HepG2 (cell line): ENCODE data around the gene KAT6B. TPM values are rescaled to one million over a fixed set of nuclear protein-coding genes. Genes with fewer than 3 reads are reported as not detected.

Experiments used
- ARHGAP35 ChIP-seq: sonication (generic); formaldehyde crosslinking; IDR thresholded peaks from 2 replicates; pipeline ENCODE4 v1.9.0; 2022; ENCODE audit warnings: mild to moderate bottlenecking, inconsistent platforms, moderate library complexity, missing genetic modification reagents, borderline replicate concordance
- ARNTL ChIP-seq: sonication (generic); formaldehyde crosslinking; IDR thresholded peaks from 2 replicates; pipeline ENCODE4 v1.4.0; 2020; ENCODE audit warnings: mild to moderate bottlenecking, missing genetic modification reagents
- MAZ ChIP-seq, 2 experiments: sonication (generic) in 1 of 2; formaldehyde crosslinking in 1 of 2; IDR thresholded peaks; 2 replicates each; pipeline versions ENCODE4 v1.5.0 to v1.6.1; 2012 to 2020; ENCODE audit warnings: low read depth in 2 of 2, mild to moderate bottlenecking in 2 of 2, borderline replicate concordance in 1 of 2, improper control_type of control experiment in 1 of 2, low read length in 1 of 2, missing genetic modification reagents in 1 of 2, moderate library complexity in 1 of 2
- NFATC3 ChIP-seq: sonication (generic); formaldehyde crosslinking; IDR thresholded peaks from 2 replicates; pipeline ENCODE4 v1.5.1; 2020; ENCODE audit warnings: mild to moderate bottlenecking, missing genetic modification reagents
- NKX3-1 ChIP-seq: sonication (generic); formaldehyde crosslinking; IDR thresholded peaks from 2 replicates; pipeline ENCODE4 v1.5.0; 2020; ENCODE audit warnings: missing genetic modification reagents
- ZNF709 ChIP-seq: sonication (generic); formaldehyde crosslinking; IDR thresholded peaks from 2 replicates; pipeline ENCODE4 v1.5.0; 2020; ENCODE audit warnings: mild to moderate bottlenecking, missing genetic modification reagents
- polyA plus RNA-seq, 8 experiments: library from polyadenylated mRNA; depleted of rRNA in 3 of 8; stranded (reverse) in 7 of 8; unstranded in 1 of 8; fragments of >200 nt; fragmentation: Illumina TruSeq in 4 of 8; extraction: Trizol in 4 of 8; gene quantifications; 2 replicates each; pipeline versions ENCODE4 v1.2.1 to v1.2.3, GENCODE V29; 2011 to 2016; ENCODE audit warnings: low read depth in 4 of 8, missing spikeins in 1 of 8, mixed read lengths in 1 of 8; ENCODE audit not compliant: insufficient read depth in 1 of 8
- total RNA-seq, 5 experiments: library from RNA; depleted of rRNA; stranded (reverse); fragments of >200 nt; fragmentation: Illumina TruSeq; extraction: Trizol; gene quantifications; 2 replicates each; pipeline ENCODE4 v1.2.3, GENCODE V29; 2016; ENCODE audit warnings: low read depth in 1 of 5
- TF ChIP-seq, protein P1 (sequence below): sonication (generic); formaldehyde crosslinking; IDR thresholded peaks from 2 replicates; pipeline ENCODE4 v1.4.0; 2020; ENCODE audit warnings: missing genetic modification reagents
- TF ChIP-seq, protein P2 (sequence below): sonication (generic); formaldehyde crosslinking; IDR thresholded peaks from 2 replicates; pipeline ENCODE4 v1.9.0; 2022; ENCODE audit warnings: low read depth, missing genetic modification reagents
- TF ChIP-seq, protein P3 (sequence below): sonication (generic); formaldehyde crosslinking; IDR thresholded peaks from 2 replicates; pipeline ENCODE4 v1.4.0; 2020; ENCODE audit warnings: missing genetic modification reagents
- TF ChIP-seq, protein P4 (sequence below): sonication (generic); formaldehyde crosslinking; IDR thresholded peaks from 2 replicates; pipeline ENCODE4 v1.8.1; 2022; ENCODE audit warnings: mild to moderate bottlenecking, missing genetic modification reagents
- TF ChIP-seq, protein P5 (sequence below): sonication (generic); formaldehyde crosslinking; IDR thresholded peaks from 2 replicates; pipeline ENCODE4 v1.4.0; 2020; ENCODE audit warnings: missing genetic modification reagents

Gene KAT6B
- total and polyA plus RNA-seq, 2 of the 13 experiments (the other 11 are each of a cell fraction or from before 2014, with no cell fraction given), result 3.0 to 9.5 TPM

DNA sequence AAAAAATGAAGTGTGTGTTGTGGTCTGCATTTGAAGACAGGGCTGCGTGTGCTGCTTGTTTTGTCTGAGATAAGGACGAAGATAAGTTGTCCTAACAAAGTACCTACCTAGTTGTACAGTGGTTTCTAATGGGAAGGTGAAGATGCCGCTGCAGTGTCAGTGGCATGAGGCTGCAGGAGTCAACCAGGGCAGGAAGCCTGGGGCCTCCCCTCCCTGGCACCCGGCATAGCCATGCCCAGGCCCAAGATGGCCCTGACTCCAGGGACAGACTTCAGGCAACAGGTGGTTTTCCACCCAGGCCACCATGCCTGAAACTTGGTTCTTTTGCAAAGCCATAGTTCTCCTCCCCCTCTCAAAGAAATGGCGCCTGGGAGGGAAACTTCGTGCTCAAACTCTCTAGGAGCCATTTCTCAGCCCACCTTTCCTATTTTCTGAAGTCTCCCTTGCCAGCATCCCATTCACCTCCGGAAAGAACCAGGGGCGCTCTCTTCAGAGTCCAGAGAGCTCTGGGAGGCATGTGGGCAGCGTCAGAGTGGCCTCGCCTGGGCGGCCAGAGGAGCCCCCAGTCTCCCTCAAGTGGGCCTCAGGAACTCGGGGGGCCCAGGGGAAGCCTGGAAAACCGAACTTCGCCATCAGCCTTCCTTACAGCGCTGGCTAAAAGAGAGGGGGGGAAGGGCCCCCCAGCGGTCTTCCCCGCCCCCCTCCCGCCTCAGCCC, 2.1 kb upstream of the KAT6B start (continued):
- TF ChIP-seq NFATC3 (CRISPR knock-in tag) (no peak), MAZ (IDR thresholded peaks at IDR 0.05; ENCODE audit: borderline replicate concordance, low read depth, low read length) (no peak), MAZ (CRISPR knock-in tag; IDR thresholded peaks at IDR 0.05; ENCODE audit: low read depth) (peak; percentile 17; the same call in 1 of the 2 replicates), ARNTL (no peak), ZNF709 (peak; percentile 47; the same call in 1 of the 2 replicates), NKX3-1 (no peak), ARHGAP35 (CRISPR knock-in tag) (no peak)
- TF ChIP-seq, protein P1, sequence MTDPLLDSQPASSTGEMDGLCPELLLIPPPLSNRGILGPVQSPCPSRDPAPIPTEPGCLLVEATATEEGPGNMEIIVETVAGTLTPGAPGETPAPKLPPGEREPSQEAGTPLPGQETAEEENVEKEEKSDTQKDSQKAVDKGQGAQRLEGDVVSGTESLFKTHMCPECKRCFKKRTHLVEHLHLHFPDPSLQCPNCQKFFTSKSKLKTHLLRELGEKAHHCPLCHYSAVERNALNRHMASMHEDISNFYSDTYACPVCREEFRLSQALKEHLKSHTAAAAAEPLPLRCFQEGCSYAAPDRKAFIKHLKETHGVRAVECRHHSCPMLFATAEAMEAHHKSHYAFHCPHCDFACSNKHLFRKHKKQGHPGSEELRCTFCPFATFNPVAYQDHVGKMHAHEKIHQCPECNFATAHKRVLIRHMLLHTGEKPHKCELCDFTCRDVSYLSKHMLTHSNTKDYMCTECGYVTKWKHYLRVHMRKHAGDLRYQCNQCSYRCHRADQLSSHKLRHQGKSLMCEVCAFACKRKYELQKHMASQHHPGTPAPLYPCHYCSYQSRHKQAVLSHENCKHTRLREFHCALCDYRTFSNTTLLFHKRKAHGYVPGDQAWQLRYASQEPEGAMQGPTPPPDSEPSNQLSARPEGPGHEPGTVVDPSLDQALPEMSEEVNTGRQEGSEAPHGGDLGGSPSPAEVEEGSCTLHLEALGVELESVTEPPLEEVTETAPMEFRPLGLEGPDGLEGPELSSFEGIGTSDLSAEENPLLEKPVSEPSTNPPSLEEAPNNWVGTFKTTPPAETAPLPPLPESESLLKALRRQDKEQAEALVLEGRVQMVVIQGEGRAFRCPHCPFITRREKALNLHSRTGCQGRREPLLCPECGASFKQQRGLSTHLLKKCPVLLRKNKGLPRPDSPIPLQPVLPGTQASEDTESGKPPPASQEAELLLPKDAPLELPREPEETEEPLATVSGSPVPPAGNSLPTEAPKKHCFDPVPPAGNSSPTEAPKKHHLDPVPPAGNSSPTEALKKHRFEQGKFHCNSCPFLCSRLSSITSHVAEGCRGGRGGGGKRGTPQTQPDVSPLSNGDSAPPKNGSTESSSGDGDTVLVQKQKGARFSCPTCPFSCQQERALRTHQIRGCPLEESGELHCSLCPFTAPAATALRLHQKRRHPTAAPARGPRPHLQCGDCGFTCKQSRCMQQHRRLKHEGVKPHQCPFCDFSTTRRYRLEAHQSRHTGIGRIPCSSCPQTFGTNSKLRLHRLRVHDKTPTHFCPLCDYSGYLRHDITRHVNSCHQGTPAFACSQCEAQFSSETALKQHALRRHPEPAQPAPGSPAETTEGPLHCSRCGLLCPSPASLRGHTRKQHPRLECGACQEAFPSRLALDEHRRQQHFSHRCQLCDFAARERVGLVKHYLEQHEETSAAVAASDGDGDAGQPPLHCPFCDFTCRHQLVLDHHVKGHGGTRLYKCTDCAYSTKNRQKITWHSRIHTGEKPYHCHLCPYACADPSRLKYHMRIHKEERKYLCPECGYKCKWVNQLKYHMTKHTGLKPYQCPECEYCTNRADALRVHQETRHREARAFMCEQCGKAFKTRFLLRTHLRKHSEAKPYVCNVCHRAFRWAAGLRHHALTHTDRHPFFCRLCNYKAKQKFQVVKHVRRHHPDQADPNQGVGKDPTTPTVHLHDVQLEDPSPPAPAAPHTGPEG (CRISPR knock-in tag), result peak; percentile 11; the same call in 1 of the 2 replicates
- TF ChIP-seq, protein P2, sequence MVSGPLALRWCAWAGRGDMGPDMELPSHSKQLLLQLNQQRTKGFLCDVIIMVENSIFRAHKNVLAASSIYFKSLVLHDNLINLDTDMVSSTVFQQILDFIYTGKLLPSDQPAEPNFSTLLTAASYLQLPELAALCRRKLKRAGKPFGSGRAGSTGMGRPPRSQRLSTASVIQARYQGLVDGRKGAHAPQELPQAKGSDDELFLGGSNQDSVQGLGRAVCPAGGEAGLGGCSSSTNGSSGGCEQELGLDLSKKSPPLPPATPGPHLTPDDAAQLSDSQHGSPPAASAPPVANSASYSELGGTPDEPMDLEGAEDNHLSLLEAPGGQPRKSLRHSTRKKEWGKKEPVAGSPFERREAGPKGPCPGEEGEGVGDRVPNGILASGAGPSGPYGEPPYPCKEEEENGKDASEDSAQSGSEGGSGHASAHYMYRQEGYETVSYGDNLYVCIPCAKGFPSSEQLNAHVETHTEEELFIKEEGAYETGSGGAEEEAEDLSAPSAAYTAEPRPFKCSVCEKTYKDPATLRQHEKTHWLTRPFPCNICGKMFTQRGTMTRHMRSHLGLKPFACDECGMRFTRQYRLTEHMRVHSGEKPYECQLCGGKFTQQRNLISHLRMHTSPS (CRISPR knock-in tag), result peak; percentile 38; the same call in 1 of the 2 replicates
- TF ChIP-seq, protein P3, sequence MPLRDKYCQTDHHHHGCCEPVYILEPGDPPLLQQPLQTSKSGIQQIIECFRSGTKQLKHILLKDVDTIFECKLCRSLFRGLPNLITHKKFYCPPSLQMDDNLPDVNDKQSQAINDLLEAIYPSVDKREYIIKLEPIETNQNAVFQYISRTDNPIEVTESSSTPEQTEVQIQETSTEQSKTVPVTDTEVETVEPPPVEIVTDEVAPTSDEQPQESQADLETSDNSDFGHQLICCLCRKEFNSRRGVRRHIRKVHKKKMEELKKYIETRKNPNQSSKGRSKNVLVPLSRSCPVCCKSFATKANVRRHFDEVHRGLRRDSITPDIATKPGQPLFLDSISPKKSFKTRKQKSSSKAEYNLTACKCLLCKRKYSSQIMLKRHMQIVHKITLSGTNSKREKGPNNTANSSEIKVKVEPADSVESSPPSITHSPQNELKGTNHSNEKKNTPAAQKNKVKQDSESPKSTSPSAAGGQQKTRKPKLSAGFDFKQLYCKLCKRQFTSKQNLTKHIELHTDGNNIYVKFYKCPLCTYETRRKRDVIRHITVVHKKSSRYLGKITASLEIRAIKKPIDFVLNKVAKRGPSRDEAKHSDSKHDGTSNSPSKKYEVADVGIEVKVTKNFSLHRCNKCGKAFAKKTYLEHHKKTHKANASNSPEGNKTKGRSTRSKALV (CRISPR knock-in tag), result no peak
- TF ChIP-seq, protein P4, sequence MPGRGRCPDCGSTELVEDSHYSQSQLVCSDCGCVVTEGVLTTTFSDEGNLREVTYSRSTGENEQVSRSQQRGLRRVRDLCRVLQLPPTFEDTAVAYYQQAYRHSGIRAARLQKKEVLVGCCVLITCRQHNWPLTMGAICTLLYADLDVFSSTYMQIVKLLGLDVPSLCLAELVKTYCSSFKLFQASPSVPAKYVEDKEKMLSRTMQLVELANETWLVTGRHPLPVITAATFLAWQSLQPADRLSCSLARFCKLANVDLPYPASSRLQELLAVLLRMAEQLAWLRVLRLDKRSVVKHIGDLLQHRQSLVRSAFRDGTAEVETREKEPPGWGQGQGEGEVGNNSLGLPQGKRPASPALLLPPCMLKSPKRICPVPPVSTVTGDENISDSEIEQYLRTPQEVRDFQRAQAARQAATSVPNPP (CRISPR knock-in tag), result no peak
- TF ChIP-seq, protein P5, sequence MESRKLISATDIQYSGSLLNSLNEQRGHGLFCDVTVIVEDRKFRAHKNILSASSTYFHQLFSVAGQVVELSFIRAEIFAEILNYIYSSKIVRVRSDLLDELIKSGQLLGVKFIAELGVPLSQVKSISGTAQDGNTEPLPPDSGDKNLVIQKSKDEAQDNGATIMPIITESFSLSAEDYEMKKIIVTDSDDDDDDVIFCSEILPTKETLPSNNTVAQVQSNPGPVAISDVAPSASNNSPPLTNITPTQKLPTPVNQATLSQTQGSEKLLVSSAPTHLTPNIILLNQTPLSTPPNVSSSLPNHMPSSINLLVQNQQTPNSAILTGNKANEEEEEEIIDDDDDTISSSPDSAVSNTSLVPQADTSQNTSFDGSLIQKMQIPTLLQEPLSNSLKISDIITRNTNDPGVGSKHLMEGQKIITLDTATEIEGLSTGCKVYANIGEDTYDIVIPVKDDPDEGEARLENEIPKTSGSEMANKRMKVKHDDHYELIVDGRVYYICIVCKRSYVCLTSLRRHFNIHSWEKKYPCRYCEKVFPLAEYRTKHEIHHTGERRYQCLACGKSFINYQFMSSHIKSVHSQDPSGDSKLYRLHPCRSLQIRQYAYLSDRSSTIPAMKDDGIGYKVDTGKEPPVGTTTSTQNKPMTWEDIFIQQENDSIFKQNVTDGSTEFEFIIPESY (CRISPR knock-in tag), result 0 out of 2 replicates have a peak, but pooled peaks have one; percentile 4
